ENCODE data around the gene HLA-DOA.

GRCh38 chr6:33053230-33053629, 43.8 kb upstream of the HLA-DOA start:
- TF ChIP-seq EZH2 (IDR thresholded peaks at IDR 0.05; ENCODE audit: insufficient read depth, low read length) = no peak
- TF ChIP-seq CTCF (IDR thresholded peaks at IDR 0.05; ENCODE audit: insufficient read depth, low read depth, low read length) = no peak

Data from astrocyte (in vitro differentiated cells and primary cell).